Epithelial cell of alveolus of lung (primary cell): Measurements from ENCODE around the gene OR5J2. TPM values are rescaled to one million over a fixed set of nuclear protein-coding genes. Genes with fewer than 3 reads are reported as not detected.

Source experiments
- total RNA-seq: library from RNA; depleted of rRNA; stranded (reverse); fragments of >200 nt; gene quantifications from 2 replicates; pipeline ENCODE4 v1.2.1, GENCODE V29; 2015

The OR5J2 gene
- total RNA-seq: not detected in 2 replicates

DNA sequence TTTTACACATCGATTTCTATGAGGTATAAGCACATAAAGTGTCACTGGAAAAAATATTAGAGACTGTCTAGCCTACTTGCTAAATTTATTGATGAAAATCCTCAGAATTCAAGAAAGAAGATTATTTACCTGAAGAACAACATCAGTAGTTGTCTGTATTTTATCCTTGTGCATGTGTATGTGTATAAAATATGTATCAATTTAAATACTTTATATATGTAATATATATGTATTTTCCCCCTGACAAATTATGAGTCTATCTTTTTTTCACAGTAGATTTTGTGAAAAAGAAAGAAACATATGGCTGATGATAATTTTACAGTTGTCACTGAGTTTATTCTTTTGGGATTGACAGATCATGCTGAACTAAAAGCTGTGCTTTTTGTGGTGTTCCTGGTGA, at the start of gene OR5J2:
Gene OR5J2, plus strand, starts transcription at position 301 of the 400 bp plus-strand sequence. Its CDS starts 0 bp downstream, at position 301.

DNA sequence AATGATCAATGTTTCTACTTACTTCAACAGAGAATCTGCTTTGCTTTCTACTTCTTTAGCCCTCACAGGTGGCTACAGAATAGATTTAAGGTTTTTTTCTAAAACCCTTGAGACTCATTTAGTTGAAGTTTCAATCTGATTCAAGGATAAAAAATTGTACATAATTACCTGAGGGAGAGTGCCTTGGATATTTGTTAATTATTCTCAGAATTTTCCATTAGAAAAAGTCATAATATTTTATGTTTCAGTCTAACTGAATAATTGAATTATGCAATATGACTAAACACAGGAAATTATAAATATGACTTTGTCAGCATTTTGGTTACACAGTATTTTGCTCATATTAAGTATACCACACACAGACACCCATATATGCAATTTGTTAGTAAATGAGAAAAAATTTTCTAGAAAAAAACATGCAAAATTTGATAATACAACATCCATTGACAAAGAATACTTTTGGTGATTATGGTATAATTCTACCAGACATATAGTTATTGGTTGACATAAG, 36.2 kb upstream of the OR5J2 start, which contains the start of gene OR8J3:
Gene OR8J3, minus strand, starts transcription at position 51 of the 511 bp plus-strand sequence. CDS start 2,483 bp downstream, outside the sequence.

DNA sequence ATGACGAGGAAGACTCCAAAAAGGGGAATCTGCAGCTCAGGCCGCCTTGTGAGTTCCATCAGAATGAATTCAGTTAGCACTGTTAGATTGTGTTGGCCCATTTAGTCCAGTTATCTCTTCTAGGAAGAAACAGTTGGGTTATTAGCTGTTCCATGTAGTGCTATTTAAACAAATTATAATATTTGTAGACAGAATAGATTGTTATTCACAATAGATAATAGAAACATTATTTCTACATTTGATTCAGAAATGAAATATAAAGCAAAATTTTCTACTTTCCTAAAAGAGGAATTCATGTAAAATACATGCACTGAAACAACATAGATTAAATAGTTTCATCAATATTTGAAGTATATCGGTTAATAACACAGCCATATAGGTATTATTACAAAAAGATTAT, 16.2 kb upstream of the OR5J2 start, which contains the start of gene OR8K5:
Gene OR8K5, minus strand, starts transcription at position 101 of the 400 bp plus-strand sequence. Its CDS starts 0 bp downstream, at position 101.

Other genes starting within 250 kb of the OR5J2 start
- gene OR5I1, start 240.2 kb upstream of the OR5J2 start, total RNA-seq: not detected in 2 replicates
- not detected in 2 replicates for gene OR10AG1, start 206.7 kb upstream of the OR5J2 start, total RNA-seq
- gene OR5F1, start 182.0 kb upstream of the OR5J2 start, total RNA-seq: not detected in 2 replicates
- not detected in 2 replicates for gene OR5AS1, start 149.0 kb upstream of the OR5J2 start, total RNA-seq
- gene OR8I2, start 83.3 kb upstream of the OR5J2 start, total RNA-seq: not detected in 2 replicates
- gene OR8H2, start 72.9 kb upstream of the OR5J2 start, total RNA-seq: not detected in 2 replicates
- gene OR8H3, start 54.2 kb upstream of the OR5J2 start, total RNA-seq: not detected in 2 replicates
- not detected in 2 replicates for gene OR8J3, start 36.4 kb upstream of the OR5J2 start, total RNA-seq
- not detected in 2 replicates for gene OR8K5, start 16.3 kb upstream of the OR5J2 start, total RNA-seq
- not detected in 2 replicates for gene OR5T2, start 57.6 kb downstream of the OR5J2 start, total RNA-seq
- gene OR5T3, start 75.6 kb downstream of the OR5J2 start, total RNA-seq: not detected in 2 replicates
- not detected in 2 replicates for gene OR5T1, start 97.5 kb downstream of the OR5J2 start, total RNA-seq
- gene OR8H1, start 115.6 kb downstream of the OR5J2 start, total RNA-seq: not detected in 2 replicates
- not detected in 2 replicates for gene OR8K3, start 138.5 kb downstream of the OR5J2 start, total RNA-seq
- not detected in 2 replicates for gene OR8K1, start 169.4 kb downstream of the OR5J2 start, total RNA-seq
- gene OR8J1, start 177.7 kb downstream of the OR5J2 start, total RNA-seq: not detected in 2 replicates
- not detected in 2 replicates for gene OR8U1, start 199.0 kb downstream of the OR5J2 start, total RNA-seq
- not detected in 2 replicates for gene OR5AL1, start 236.1 kb downstream of the OR5J2 start, total RNA-seq